B cell (primary cell): ENCODE measurements around the gene KIRREL3. TPM values are rescaled to one million over a fixed set of nuclear protein-coding genes. Genes with fewer than 3 reads are reported as not detected.

Source experiments
- ATAC-seq: fragments of 200-7000 bp; cut with Tn5 transposase; one replicate; pipeline ENCODE4 v1.10.0; 2021; ENCODE audit warnings: low read depth, mild to moderate bottlenecking, moderate number of reproducible peaks, moderate library complexity
- CTCF ChIA-PET: fragments of 350-600 bp; sonication (Branson Sonifier 250); formaldehyde crosslinking; loops from one replicate; lab custom pipeline; 2021; ENCODE audit warnings: antibody characterized with exemption, inconsistent platforms; lab: Charles Lee
- POLR2A ChIA-PET: fragments of 350-600 bp; sonication (Branson Sonifier 250); formaldehyde crosslinking; loops from one replicate; lab custom pipeline; 2021; ENCODE audit warnings: antibody characterized with exemption; lab: Charles Lee
- DNase-seq: peaks from one replicate; pipeline ENCODE4 v3.0.0; 2013
- H2AFZ ChIP-seq: 2 replicates; pipeline ENCODE4 v1.6.1; 2012; ENCODE audit warnings: mild to moderate bottlenecking, low read depth, low read length; ENCODE audit not compliant: insufficient read depth, poor library complexity, severe bottlenecking
- H3K27ac ChIP-seq, 2 donors: 1 replicate in 1 of 2; 2 replicates in 1 of 2; pipeline ENCODE4 v1.5.1; 2012 to 2013; ENCODE audit warnings: low read length in 2 of 2, mild to moderate bottlenecking in 2 of 2, moderate library complexity in 1 of 2
- H3K27me3 ChIP-seq, 4 experiments: fragments of 200-600 bp in 1 of 4; sonication (generic) in 1 of 4; replicated peaks in 1 of 4; 1 replicate in 2 of 4; 2 replicates in 2 of 4; pipeline versions ENCODE4 v1.6.1 to v1.7.0; 2013 to 2016; ENCODE audit warnings: low read length in 3 of 4, mild to moderate bottlenecking in 2 of 4, mixed read lengths in 1 of 4, moderate library complexity in 1 of 4; ENCODE audit not compliant: insufficient read depth in 4 of 4, control insufficient read depth in 3 of 4; ENCODE audit errors: control extremely low read depth in 1 of 4
- H3K36me3 ChIP-seq, 2 experiments: replicated peaks in 1 of 2; 1 replicate in 1 of 2; 2 replicates in 1 of 2; pipeline versions ENCODE4 v1.6.1 to v1.7.1; 2013; ENCODE audit warnings: low read length in 1 of 2; ENCODE audit not compliant: insufficient read depth in 2 of 2, control insufficient read depth in 1 of 2; ENCODE audit errors: control extremely low read depth in 1 of 2, extremely low read depth in 1 of 2
- H3K4me1 ChIP-seq, 2 donors: fragments of 200-600 bp in 1 of 2; sonication (generic) in 1 of 2; 1 replicate in 1 of 2; 2 replicates in 1 of 2; pipeline versions ENCODE4 v1.5.1 to v1.6.1; 2013 to 2017; ENCODE audit warnings: low read length in 2 of 2; ENCODE audit not compliant: control insufficient read depth in 2 of 2, insufficient read depth in 2 of 2
- H3K4me2 ChIP-seq: replicated peaks from 2 replicates; pipeline ENCODE3; 2012; ENCODE audit warnings: mild to moderate bottlenecking, low read depth, low read length; ENCODE audit not compliant: poor library complexity, severe bottlenecking
- H3K4me3 ChIP-seq, 5 experiments: fragments of 200-600 bp in 1 of 5; sonication (generic) in 1 of 5; 1 replicate in 3 of 5; 2 replicates in 2 of 5; pipeline versions ENCODE4 v1.5.1 to v1.7.0; 2011 to 2016; ENCODE audit warnings: low read length in 4 of 5, mild to moderate bottlenecking in 4 of 5, low read depth in 2 of 5, control low read depth in 1 of 5, moderate library complexity in 1 of 5; ENCODE audit not compliant: insufficient read depth in 1 of 5; ENCODE audit errors: control extremely low read depth in 1 of 5, extremely low read depth in 1 of 5
- H3K79me2 ChIP-seq: fragments of 200-600 bp; sonication (generic); one replicate; pipeline ENCODE4 v1.6.0; 2016; ENCODE audit warnings: low read length; ENCODE audit not compliant: control insufficient read depth, insufficient read depth
- H3K9ac ChIP-seq: fragments of 200-600 bp; sonication (generic); 2 replicates; pipeline ENCODE4 v1.6.1; 2017; ENCODE audit warnings: mild to moderate bottlenecking, low read length, moderate library complexity
- H3K9me3 ChIP-seq, 3 donors: one replicate each; pipeline versions ENCODE4 v1.6.1 to v1.7.1; 2013; ENCODE audit warnings: low read length in 2 of 3; ENCODE audit not compliant: control insufficient read depth in 2 of 3, insufficient read depth in 1 of 3; ENCODE audit errors: control extremely low read depth in 1 of 3
- H4K20me1 ChIP-seq: 2 replicates; pipeline ENCODE4 v1.6.0; 2012; ENCODE audit warnings: mild to moderate bottlenecking, low read length; ENCODE audit not compliant: insufficient read depth, control insufficient read depth, poor library complexity, severe bottlenecking
- H3K27ac Mint-ChIP-seq: one replicate; pipeline ENCODE4 v1.8.0; 2021; ENCODE audit warnings: mixed read lengths
- H3K27me3 Mint-ChIP-seq: one replicate; pipeline ENCODE4 v1.8.0; 2021; ENCODE audit warnings: mixed read lengths
- H3K4me1 Mint-ChIP-seq: one replicate; pipeline ENCODE4 v1.8.0; 2021; ENCODE audit warnings: mixed read lengths
- H3K4me3 Mint-ChIP-seq: one replicate; pipeline ENCODE4 v1.8.0; 2021; ENCODE audit warnings: mixed read lengths
- H3K9me3 Mint-ChIP-seq: one replicate; pipeline ENCODE4 v1.8.0; 2022; ENCODE audit warnings: mixed read lengths; ENCODE audit not compliant: insufficient read depth
- EZH2 ChIP-seq: IDR thresholded peaks from 2 replicates; pipeline ENCODE4 v1.6.1; 2012; ENCODE audit warnings: borderline replicate concordance, low read depth, mild to moderate bottlenecking, moderate library complexity, low read length; ENCODE audit not compliant: insufficient read depth, poor library complexity, severe bottlenecking
- WGBS: methylation state at CpG from one replicate; pipeline ENCODE4 v1.1.5; 2013; ENCODE audit warnings: missing lambda C conversion rate; ENCODE audit not compliant: insufficient coverage; 5-methylcytosine and 5-hydroxymethylcytosine counted together
- intact Hi-C: fragments of 100-400 bp; cut with micrococcal nuclease; formaldehyde crosslinking; loops from one replicate; pipeline ENCODE4 v1.10.0; 2022
- polyA plus RNA-seq: library from polyadenylated mRNA; depleted of rRNA; stranded (reverse); fragments of >200 nt; gene quantifications from 2 replicates; pipeline ENCODE4 v1.2.3, GENCODE V29; 2012
- total RNA-seq, 2 donors: library from RNA; stranded (reverse); fragments of 120-200 nt in 1 of 2; gene quantifications; 1 replicate in 1 of 2; 2 replicates in 1 of 2; pipeline versions ENCODE4 v1.2.3 to v1.2.4, GENCODE V29; 2013 to 2022
- TF ChIP-seq, protein P1 (sequence below): fragments of 200-600 bp; IDR thresholded peaks from one replicate; pipeline ENCODE4 v1.8.0; 2022; ENCODE audit warnings: antibody characterized with exemption, mild to moderate bottlenecking

The KIRREL3 gene
- total and polyA plus RNA-seq, 2 donors (not counting 1 experiment from before 2014, with no cell fraction given) = not detected

DNA sequence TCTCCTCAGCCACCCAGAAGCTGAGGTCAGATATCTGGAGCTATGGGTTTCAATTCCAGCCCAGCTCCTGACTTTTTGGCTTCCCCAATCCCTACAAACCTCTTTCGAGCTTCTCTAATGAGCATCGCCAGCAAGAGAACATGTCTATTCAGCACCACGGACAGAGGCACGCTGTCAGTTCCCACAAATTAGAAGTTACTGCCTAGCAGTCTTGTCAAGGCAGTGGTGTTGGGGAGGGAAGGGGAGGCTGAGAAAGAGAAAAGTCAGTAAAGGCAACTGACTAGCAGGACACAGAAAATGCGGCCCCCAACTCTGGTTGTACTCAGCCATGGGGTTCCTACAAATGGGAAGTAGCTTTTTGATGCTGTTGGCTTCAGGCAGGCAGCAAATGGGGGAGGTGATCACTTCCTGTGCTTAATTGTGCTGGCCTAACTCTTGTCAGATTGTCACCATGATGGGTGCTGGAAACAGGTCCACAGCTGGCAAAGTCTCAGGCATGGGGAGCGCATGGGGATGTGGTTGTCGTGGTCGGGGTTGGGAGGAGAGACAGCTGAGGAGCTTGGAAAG is 439.2 kb downstream of the KIRREL3 start:
- WGBS = 34% methylated on average over 8 of the region's 8 CpGs
- H3K9me3 ChIP-seq = peaks cover 0 to 13% (median 0%) of the 10 kb centered on the region in 3 donors
- no peak overlapping the region for H3K4me3 Mint-ChIP-seq
- no peaks in the 10 kb centered on the region for H3K79me2 ChIP-seq
- no peaks in the 10 kb centered on the region for H3K27me3 ChIP-seq
- no peak for DNase-seq
- no peaks in the 10 kb centered on the region for H3K4me1 ChIP-seq
- no peak overlapping the region for H3K4me3 ChIP-seq
- ChIA-PET CTCF (no interaction called here), POLR2A (no interaction called here)
- H3K4me1 Mint-ChIP-seq = no peaks in the 10 kb centered on the region
- H2AFZ ChIP-seq = no peak overlapping the region
- no peak for ATAC-seq
- H3K36me3 ChIP-seq = no peaks in the 10 kb centered on the region
- H3K9ac ChIP-seq = no peak overlapping the region
- TF ChIP-seq EZH2 = no peak
- TF ChIP-seq, protein P1, sequence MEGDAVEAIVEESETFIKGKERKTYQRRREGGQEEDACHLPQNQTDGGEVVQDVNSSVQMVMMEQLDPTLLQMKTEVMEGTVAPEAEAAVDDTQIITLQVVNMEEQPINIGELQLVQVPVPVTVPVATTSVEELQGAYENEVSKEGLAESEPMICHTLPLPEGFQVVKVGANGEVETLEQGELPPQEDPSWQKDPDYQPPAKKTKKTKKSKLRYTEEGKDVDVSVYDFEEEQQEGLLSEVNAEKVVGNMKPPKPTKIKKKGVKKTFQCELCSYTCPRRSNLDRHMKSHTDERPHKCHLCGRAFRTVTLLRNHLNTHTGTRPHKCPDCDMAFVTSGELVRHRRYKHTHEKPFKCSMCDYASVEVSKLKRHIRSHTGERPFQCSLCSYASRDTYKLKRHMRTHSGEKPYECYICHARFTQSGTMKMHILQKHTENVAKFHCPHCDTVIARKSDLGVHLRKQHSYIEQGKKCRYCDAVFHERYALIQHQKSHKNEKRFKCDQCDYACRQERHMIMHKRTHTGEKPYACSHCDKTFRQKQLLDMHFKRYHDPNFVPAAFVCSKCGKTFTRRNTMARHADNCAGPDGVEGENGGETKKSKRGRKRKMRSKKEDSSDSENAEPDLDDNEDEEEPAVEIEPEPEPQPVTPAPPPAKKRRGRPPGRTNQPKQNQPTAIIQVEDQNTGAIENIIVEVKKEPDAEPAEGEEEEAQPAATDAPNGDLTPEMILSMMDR = no peak
- H3K27ac Mint-ChIP-seq = no peak overlapping the region
- peaks cover 3% of the 10 kb centered on the region for H3K27me3 Mint-ChIP-seq
- no peaks in the 10 kb centered on the region for H3K9me3 Mint-ChIP-seq
- H4K20me1 ChIP-seq = no peaks in the 10 kb centered on the region
- intact Hi-C loops = no loop called here
- no peak overlapping the region for H3K4me2 ChIP-seq
- no peak overlapping the region for H3K27ac ChIP-seq

DNA sequence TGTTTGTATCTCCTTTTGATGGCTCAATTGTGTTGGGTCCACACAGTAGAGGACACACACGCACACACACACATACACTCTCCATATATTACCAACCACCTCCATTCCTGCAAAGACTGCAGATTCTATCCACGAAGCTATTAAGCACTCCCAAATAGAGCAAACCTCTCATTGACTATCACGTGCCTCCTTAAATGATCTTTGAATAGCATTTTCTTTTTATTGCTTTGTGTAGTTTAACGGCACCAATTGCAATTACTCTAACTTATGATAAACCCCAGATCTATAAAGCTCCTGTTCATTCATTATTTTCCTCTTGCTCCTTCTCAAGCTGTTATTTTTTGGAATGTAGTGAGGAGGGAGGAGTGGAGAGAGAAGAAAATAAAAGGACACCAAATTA is 440.3 kb downstream of the KIRREL3 start:
- Histone ChIP-seq H3K27me3 (no peaks in the 10 kb centered on the region), H3K4me3 (no peak overlapping the region), H3K79me2 (no peaks in the 10 kb centered on the region), H3K27ac (no peak overlapping the region), H3K4me1 (no peaks in the 10 kb centered on the region), H3K9me3 (peaks cover 0 to 13% (median 0%) of the 10 kb centered on the region in 3 donors), H4K20me1 (no peaks in the 10 kb centered on the region), H2AFZ (no peak overlapping the region), H3K4me2 (no peak overlapping the region), H3K36me3 (no peaks in the 10 kb centered on the region), H3K9ac (no peak overlapping the region)
- ATAC-seq (no peak), DNase-seq (no peak)
- Mint-ChIP-seq H3K9me3 (no peaks in the 10 kb centered on the region), H3K27ac (no peak overlapping the region), H3K4me1 (no peaks in the 10 kb centered on the region), H3K27me3 (peaks cover under 1% of the 10 kb centered on the region), H3K4me3 (no peak overlapping the region)
- ChIA-PET POLR2A (no interaction called here), CTCF (no interaction called here)
- TF ChIP-seq, protein P1 = no peak
- TF ChIP-seq EZH2 = no peak
- no CpG with 5 or more reads among the region's 4 CpGs for WGBS
- intact Hi-C loops = no loop called here
